ENCODE results near the gene ARHGAP33. TPM values are rescaled to one million over a fixed set of nuclear protein-coding genes. Genes with fewer than 3 reads are reported as not detected.

Gene ARHGAP33
- total RNA-seq, 2 donors from 2014 or later: 13.2 to 38.1 TPM

DNA sequence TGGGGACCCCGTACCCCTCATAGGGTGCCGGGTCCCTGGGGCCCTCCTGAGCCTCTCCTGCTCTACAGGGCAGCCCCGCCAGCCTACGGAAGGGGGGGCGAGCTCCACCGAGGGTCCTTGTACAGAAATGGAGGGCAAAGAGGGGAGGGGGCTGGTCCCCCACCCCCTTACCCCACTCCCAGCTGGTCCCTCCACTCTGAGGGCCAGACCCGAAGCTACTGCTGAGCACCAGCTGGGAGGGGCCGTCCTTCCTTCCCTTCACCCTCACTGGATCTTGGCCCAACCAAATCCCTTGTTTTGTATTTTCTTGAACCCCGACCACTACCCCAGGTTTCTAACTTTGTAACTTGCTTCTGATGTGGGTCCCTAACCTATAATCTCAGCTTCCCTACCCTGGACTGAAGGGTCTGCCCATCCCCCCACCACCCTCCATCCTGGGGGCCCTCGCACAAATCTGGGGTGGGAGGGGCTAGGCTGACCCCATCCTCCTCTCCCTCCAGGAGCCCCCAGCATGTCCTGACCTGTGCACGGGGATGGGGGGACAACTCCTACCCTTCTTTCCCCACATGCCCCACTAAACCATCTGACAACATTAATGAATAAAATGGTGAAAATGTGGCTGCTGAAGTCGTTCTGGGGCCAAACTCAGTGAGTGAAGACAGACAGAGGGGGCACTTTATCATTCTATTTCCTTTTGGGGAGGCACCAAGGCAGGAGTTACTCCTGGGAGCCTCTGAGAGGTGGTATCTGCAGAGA is 13.0 kb downstream of the ARHGAP33 start:
- no peak for DNase-seq (ENCODE audit: low spot score)
- intact Hi-C loops (cut with DNase I): no loop called here
- no peaks in the 10 kb centered on the region for H3K9me3 ChIP-seq
- 79% methylated on average over 12 of the region's 12 CpGs for WGBS
- H3K27me3 ChIP-seq (replicated peaks; ENCODE audit: insufficient read depth): no peaks in the 10 kb centered on the region
- no peak overlapping the region for H3K4me3 ChIP-seq
- no peaks in the 10 kb centered on the region for H3K36me3 ChIP-seq
- TF ChIP-seq POLR2A (IDR thresholded peaks at IDR 0.05): no peak
- no peak for TF ChIP-seq CTCF (IDR thresholded peaks at IDR 0.05)
- TF ChIP-seq POLR2AphosphoS5 (IDR thresholded peaks at IDR 0.05): no peak
- no peak overlapping the region for H3K27ac ChIP-seq
- H3K4me1 ChIP-seq (replicated peaks): no peaks in the 10 kb centered on the region

GRCh38 chr19:35789195-35789977 is 14.0 kb downstream of the ARHGAP33 start:
- no peaks in the 10 kb centered on the region for H3K4me1 ChIP-seq (replicated peaks)
- TF ChIP-seq POLR2A (IDR thresholded peaks at IDR 0.05) (no peak), POLR2AphosphoS5 (IDR thresholded peaks at IDR 0.05) (no peak), CTCF (IDR thresholded peaks at IDR 0.05) (no peak)
- H3K36me3 ChIP-seq: no peaks in the 10 kb centered on the region
- no peak for DNase-seq (ENCODE audit: low spot score)
- intact Hi-C loops (cut with DNase I): no loop called here
- no peak overlapping the region for H3K4me3 ChIP-seq
- no peaks in the 10 kb centered on the region for H3K9me3 ChIP-seq
- H3K27ac ChIP-seq: no peak overlapping the region
- WGBS: 83% methylated on average over 11 of the region's 11 CpGs
- H3K27me3 ChIP-seq (replicated peaks; ENCODE audit: insufficient read depth): no peaks in the 10 kb centered on the region

DNA sequence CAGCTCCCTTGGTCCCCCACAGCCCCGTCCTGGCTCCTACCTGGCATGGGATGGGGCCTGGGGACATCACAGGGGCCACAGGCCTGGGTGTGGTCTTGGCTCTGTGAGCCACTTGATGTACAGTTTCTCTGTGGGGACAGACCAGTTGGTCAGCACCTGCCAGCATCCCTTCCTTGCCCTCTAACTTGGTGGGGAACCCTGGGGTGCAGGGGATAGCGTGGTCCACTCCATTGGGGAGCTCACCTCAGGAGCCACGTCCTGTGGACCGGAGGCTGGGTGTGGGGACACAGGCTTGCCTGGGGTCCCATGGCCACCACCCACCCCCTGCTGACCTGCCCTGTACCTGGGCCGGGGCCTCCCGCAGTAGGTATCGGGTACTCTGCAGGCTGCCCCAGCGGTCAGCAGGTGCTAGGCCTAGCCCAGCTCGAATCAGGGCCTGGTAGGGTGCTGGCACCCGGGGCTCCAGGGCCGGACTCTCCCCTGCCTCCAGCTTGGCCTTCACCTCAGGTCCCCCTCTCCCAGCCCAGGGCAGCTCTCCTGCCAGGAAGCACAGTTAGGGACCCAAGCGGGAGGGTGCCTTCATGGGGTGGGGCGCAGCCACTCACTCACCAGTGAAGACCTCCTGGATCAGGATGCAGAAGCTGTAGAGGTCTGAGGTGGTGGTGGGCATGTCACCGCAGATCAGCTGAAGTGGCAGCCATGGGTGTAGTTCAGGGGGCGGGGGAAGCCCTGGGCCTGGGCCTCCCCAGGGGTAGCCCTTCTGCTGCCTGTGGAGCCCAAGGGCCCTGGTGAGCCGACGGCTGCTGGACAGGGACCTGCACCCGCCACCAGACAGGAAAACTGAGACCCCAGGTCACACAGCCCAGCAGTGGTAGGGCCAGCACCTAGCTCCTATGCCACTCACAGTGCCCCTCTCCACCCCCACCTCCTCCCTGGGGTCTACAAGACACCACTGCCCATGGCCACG is 14.9 kb downstream of the ARHGAP33 start:
- Histone ChIP-seq H3K4me3 (no peak overlapping the region), H3K9me3 (no peaks in the 10 kb centered on the region)
- intact Hi-C loops (cut with DNase I): no loop called here

More for the DNA sequence above, 14.9 kb downstream of the ARHGAP33 start:
- TF ChIP-seq POLR2A (IDR thresholded peaks at IDR 0.05) (no peak), POLR2AphosphoS5 (IDR thresholded peaks at IDR 0.05) (no peak), CTCF (IDR thresholded peaks at IDR 0.05) (no peak)
- Histone ChIP-seq H3K4me1 (replicated peaks) (no peaks in the 10 kb centered on the region), H3K36me3 (no peaks in the 10 kb centered on the region), H3K27me3 (replicated peaks; ENCODE audit: insufficient read depth) (no peaks in the 10 kb centered on the region), H3K27ac (no peak overlapping the region)
- no peak for DNase-seq (ENCODE audit: low spot score)
- WGBS: 85% methylated on average over 19 of the region's 19 CpGs

Data from prostate gland (tissue), 2 donors.